Heart right ventricle (tissue), 16 donors: Measurements from ENCODE around the gene OR10G7. TPM values are rescaled to one million over a fixed set of nuclear protein-coding genes. Genes with fewer than 3 reads are reported as not detected.

Experiments used
- ATAC-seq, 8 donors: fragments of 200-7000 bp; cut with Tn5 transposase; one replicate each; pipeline ENCODE4 v1.9.1; 2020; ENCODE audit warnings: mild to moderate bottlenecking in 8 of 8, moderate library complexity in 8 of 8, moderate number of reproducible peaks in 1 of 8
- DNase-seq, 2 donors: peaks; one replicate each; pipeline ENCODE4 v3.0.0-alpha.2; 2020
- H3K27ac ChIP-seq, 10 donors: fragments of 200-600 bp; sonication (generic) in 2 of 10; one replicate each; pipeline versions ENCODE4 v1.5.0 to v1.8.0; 2020 to 2022; ENCODE audit warnings: mild to moderate bottlenecking in 3 of 10
- H3K27me3 ChIP-seq, 7 donors: fragments of 200-600 bp; one replicate each; pipeline ENCODE4 v1.8.0; 2021 to 2022; ENCODE audit warnings: mild to moderate bottlenecking in 2 of 7
- H3K36me3 ChIP-seq, 9 donors: fragments of 200-600 bp; sonication (generic) in 1 of 9; one replicate each; pipeline versions ENCODE4 v1.5.0 to v1.8.0; 2020 to 2022; ENCODE audit warnings: mild to moderate bottlenecking in 2 of 9
- H3K4me1 ChIP-seq, 9 donors: fragments of 200-600 bp; sonication (generic) in 1 of 9; one replicate each; pipeline versions ENCODE4 v1.5.0 to v1.8.0; 2020 to 2022; ENCODE audit warnings: mild to moderate bottlenecking in 4 of 9
- H3K4me3 ChIP-seq, 10 donors: fragments of 200-600 bp; sonication (generic) in 2 of 10; one replicate each; pipeline versions ENCODE4 v1.5.0 to v1.8.0; 2020 to 2022; ENCODE audit warnings: mild to moderate bottlenecking in 7 of 10, moderate library complexity in 2 of 10
- H3K9me3 ChIP-seq, 11 donors: fragments of 200-600 bp in 10 of 11; sonication (generic) in 2 of 11; one replicate each; pipeline versions ENCODE4 v1.5.0 to v1.8.0; 2013 to 2022; ENCODE audit warnings: mild to moderate bottlenecking in 2 of 11, control low read depth in 1 of 11, moderate library complexity in 1 of 11
- whole genome bisulfite sequencing, 2 donors: extraction: QIAGEN DNeasy Blood & Tissue Kit; methylation state at CpG; one replicate each; pipeline ENCODE4 v1.1.7; 2013; ENCODE audit warnings: inconsistent platforms in 1 of 2; 5-methylcytosine and 5-hydroxymethylcytosine counted together
- intact Hi-C, 10 donors: fragments of 100-400 bp; cut with DNase I; formaldehyde crosslinking; loops; one replicate each; pipeline versions ENCODE4 v1.11.1 to v1.14.2; 2022
- polyA plus RNA-seq, 2 donors: library from polyadenylated mRNA; stranded (reverse); fragments of 200-250 nt; gene quantifications; one replicate each; pipeline ENCODE4 v1.2.3, GENCODE V29; 2013
- total RNA-seq, 10 donors: library from RNA; stranded (reverse); fragmentation: NEBNext Ultra II Directional in 3 of 10; extraction: Animal tissue kit (Norgen Biotek cat#: 25700) in 3 of 10; gene quantifications; one replicate each; pipeline versions ENCODE4 v1.2.1 to v1.2.4, GENCODE V29; 2021 to 2023
- TF ChIP-seq, protein P1 (sequence below), 9 donors: fragments of 200-600 bp; sonication (generic) in 2 of 9; IDR thresholded peaks; one replicate each; pipeline versions ENCODE4 v1.5.0 to v1.8.0; 2021 to 2022; ENCODE audit warnings: antibody characterized with exemption in 9 of 9, mild to moderate bottlenecking in 5 of 9, moderate library complexity in 1 of 9
- donor health status: Arrhythmogenic right ventricular cardiomyopathy.
- donor health status: ischemic (EF 13 %, LVEDD 7.1; RV severe dilation, severe dysfunction).
- donor health status: healthy with polysubstance abuse.
- donor health status: DM: no; HTN: yes; CAD: no.
- donor health status: DM: no; HTN: no; CAD: no.
- donor health status: ischemic (EF 25% LVEDD 6.9; RV normal size, moderate dysfunction).
- donor health status: ischemic (EF 25% LVEDD 5.7; RV mildly dilated, moderate dysfunction).
- donor health status: healthy.
- donor health status: DM: yes; HTN: yes; CAD: no.
- donor health status: Ischemic cardiomyopathy.
- donor health status: ischemic (EF 35%, LVEDD 5.7; RV mildly dilated, moderate dysfunction).
- donor health status: nonischemic (EF 11% LVEDD 7.7; RV severe dilation, severe dysfunction).
- donor health status: DM: yes; HTN: yes; CAD: no.
- donor health status: PGD.
- donor health status: ischemic (EF 29% LVEDD 5.4; RV normal size, mild dysfunction).
- donor health status: nonischemic (EF 23%, LVEDD 6.1; RV moderate dilation, normal function).

Gene OR10G7
- total and polyA plus RNA-seq, 12 donors, result not detected

DNA sequence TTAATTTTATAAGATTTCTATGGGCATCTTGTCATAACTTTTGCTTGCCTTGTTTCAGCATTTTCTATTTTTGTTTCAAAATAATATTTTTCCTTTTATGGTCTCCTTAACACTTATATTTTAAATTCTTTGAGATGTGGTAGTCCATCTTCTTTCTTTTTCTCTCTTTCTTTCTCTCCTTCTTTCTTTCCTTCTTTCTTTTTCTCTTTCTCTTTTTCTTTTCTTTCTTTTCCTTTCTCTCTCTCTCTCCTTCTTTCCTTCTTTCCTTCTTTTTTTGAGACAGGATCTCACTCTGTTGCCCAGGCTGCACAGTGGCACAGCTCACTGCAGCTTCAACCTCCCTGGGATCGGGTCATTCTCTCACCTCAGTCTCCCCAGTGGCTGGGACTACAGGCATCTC, 36.1 kb upstream of the OR10G7 start:
- DNase-seq (no peak), ATAC-seq (no peak)
- Histone ChIP-seq H3K27me3 (peaks cover 0 to 65% (median 46%) of the 10 kb centered on the region in 7 donors), H3K9me3 (no peaks in the 10 kb centered on the region), H3K27ac (no peak overlapping the region), H3K36me3 (no peaks in the 10 kb centered on the region), H3K4me3 (no peak overlapping the region), H3K4me1 (peaks cover 0 to 10% (median 6%) of the 10 kb centered on the region in 9 donors)
- intact Hi-C loops, result loop anchor here in 6 of 10 donors (10.0 kb wide), 3 partner anchors 118 to 518 kb away; no protein-coding TSS in a partner anchor
- 58 to 87% methylated on average over 1 of the region's 1 CpG for WGBS, 2 donors
- TF ChIP-seq, protein P1, sequence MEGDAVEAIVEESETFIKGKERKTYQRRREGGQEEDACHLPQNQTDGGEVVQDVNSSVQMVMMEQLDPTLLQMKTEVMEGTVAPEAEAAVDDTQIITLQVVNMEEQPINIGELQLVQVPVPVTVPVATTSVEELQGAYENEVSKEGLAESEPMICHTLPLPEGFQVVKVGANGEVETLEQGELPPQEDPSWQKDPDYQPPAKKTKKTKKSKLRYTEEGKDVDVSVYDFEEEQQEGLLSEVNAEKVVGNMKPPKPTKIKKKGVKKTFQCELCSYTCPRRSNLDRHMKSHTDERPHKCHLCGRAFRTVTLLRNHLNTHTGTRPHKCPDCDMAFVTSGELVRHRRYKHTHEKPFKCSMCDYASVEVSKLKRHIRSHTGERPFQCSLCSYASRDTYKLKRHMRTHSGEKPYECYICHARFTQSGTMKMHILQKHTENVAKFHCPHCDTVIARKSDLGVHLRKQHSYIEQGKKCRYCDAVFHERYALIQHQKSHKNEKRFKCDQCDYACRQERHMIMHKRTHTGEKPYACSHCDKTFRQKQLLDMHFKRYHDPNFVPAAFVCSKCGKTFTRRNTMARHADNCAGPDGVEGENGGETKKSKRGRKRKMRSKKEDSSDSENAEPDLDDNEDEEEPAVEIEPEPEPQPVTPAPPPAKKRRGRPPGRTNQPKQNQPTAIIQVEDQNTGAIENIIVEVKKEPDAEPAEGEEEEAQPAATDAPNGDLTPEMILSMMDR (IDR thresholded peaks at IDR 0.05), result no peak

DNA sequence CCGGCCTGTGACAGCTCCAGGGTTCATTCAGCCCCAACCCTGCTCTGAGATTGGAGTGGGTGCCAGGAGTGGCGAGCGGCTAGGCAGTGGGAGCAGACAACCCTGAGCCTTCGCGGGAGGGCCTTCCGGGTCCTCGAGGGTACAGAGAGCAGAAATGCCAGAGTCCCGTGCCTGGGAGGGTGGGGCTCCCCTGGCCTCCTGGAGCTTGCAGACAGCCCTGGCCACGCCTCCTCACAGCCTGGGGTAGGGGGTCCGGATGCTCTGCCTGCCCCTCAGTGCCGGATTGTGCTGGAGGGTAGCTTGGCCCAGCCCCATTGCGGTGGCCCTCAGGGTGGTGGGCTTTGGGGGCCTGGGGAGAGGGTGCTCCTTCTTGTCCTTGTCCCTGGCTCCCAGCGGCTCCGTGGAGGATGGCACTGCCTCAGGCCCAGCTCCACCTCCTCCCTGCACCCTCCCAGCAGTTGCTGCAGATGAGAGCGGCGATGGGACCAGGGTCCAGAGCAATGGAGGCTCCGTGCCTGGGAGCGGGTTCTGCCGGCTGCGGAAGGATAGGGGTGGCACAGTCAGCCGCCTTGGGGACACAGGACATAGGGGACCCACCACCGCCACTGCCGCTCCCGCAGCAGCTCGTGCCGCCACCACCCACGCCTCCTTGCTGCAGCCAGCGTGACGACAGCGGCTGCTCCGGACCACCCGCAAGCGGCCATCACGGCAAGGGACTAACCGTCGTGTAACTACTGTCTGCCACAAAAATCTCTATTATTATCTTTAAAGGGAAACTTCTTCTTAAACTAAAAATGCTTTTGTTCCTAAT, 34.9 kb upstream of the OR10G7 start:
- 6 to 9% methylated on average over 36 of the region's 36 CpGs for WGBS, 2 donors
- no peak overlapping the region for H3K27ac ChIP-seq
- no peaks in the 10 kb centered on the region for H3K36me3 ChIP-seq
- peak overlapping the region in 9 of 10 donors; percentile 12 to 47 (median 40) for H3K4me3 ChIP-seq
- peak in 7 of 8 donors; percentile 24 to 55 (median 34) for ATAC-seq
- intact Hi-C loops, result loop anchor here in 6 of 10 donors (10.0 kb wide), 3 partner anchors 119 to 519 kb away; no protein-coding TSS in a partner anchor
- H3K4me1 ChIP-seq, result peaks cover 0 to 14% (median 8%) of the 10 kb centered on the region in 9 donors
- peaks cover 0 to 73% (median 52%) of the 10 kb centered on the region in 7 donors for H3K27me3 ChIP-seq
- peak in 1 of 2 donors; percentile 13 for DNase-seq
- TF ChIP-seq, protein P1 (IDR thresholded peaks at IDR 0.05), result no peak
- no peaks in the 10 kb centered on the region for H3K9me3 ChIP-seq

DNA sequence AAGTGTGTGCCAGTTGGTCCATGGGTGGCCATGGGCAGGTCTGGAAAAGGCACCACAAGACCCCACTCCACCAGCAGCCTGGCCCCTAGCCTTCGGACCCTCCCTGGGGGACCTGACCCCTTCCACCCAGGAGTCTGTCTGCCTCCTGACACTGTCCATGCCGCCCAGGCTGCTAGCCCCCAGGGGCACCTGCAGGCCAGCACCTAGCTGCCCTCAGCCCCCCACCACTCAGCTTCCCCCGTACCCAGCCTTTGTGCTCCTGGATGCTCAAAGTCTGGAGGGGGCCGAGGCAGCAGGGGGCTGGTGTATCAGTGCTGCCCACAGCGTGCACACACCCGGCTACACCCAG, 34.3 kb upstream of the OR10G7 start:
- intact Hi-C loops, result loop anchor here in 6 of 10 donors (10.0 kb wide), 3 partner anchors 119 to 519 kb away; no protein-coding TSS in a partner anchor
- 58 to 74% methylated on average over 6 of the region's 6 CpGs for WGBS, 2 donors
- Histone ChIP-seq H3K27ac (no peak overlapping the region), H3K36me3 (no peaks in the 10 kb centered on the region), H3K9me3 (no peaks in the 10 kb centered on the region), H3K4me1 (peaks cover 0 to 17% (median 8%) of the 10 kb centered on the region in 9 donors), H3K4me3 (no peak overlapping the region), H3K27me3 (peaks cover 0 to 75% (median 55%) of the 10 kb centered on the region in 7 donors)
- ATAC-seq, result peak in 3 of 8 donors; percentile 12 to 26 (median 22)
- DNase-seq, result no peak
- TF ChIP-seq, protein P1 (IDR thresholded peaks at IDR 0.05), result no peak

DNA sequence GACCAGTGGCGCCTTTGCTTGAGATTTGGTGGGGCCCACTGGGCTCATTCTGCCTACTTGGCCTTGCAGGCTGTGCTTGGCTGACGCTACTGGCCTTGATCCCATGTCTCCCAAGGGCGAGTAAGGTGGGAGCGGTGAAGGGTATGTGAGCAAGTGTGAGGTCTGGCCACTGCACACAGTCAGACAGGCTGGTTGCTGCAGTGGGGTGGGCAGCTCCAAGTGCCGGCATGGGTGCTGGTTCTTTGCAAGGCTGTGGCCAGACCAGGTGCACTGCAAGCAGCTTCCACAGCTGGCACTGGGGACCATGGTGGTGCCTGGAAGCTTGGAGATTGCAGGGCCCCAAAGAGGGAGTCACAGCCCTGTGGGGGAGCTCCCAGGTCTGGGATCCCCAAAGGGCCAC, 33.4 kb upstream of the OR10G7 start:
- DNase-seq, result no peak
- WGBS, 2 donors, result 91 to 99% methylated on average over 5 of the region's 5 CpGs
- H3K27me3 ChIP-seq, result peaks cover 0 to 76% (median 59%) of the 10 kb centered on the region in 7 donors
- H3K4me3 ChIP-seq, result no peak overlapping the region
- ATAC-seq, result peak in 1 of 8 donors; percentile 34
- TF ChIP-seq, protein P1 (IDR thresholded peaks at IDR 0.05), result no peak
- peaks cover 0 to 24% (median 8%) of the 10 kb centered on the region in 9 donors for H3K4me1 ChIP-seq
- no peaks in the 10 kb centered on the region for H3K36me3 ChIP-seq
- H3K9me3 ChIP-seq, result no peaks in the 10 kb centered on the region
- H3K27ac ChIP-seq, result no peak overlapping the region
- intact Hi-C loops, result loop anchor here in 9 of 10 donors (5.0 to 10.0 kb wide), 4 partner anchors 120 to 520 kb away; no protein-coding TSS in a partner anchor
